Activated T-cell treated with anti-CD3 and anti-CD28 coated beads for 24 hours (primary cell): Measurements from ENCODE around the gene KCNA3.

Experiments
- DNase-seq: peaks from one replicate; pipeline ENCODE4 v3.0.0-alpha.2; 2020; ENCODE audit warnings: low read depth

The KCNA3 gene

GRCh38 chr1:110674337-110675059 lies at the start of gene KCNA3:
Gene KCNA3 (minus strand): TSS chr1:110674940. CDS start chr1:110674809, 131 bp downstream.
- peak; percentile 54 for DNase-seq

- DNase-seq = no peak
These were observed 48.1 kb upstream of the KCNA3 start for GRCh38 chr1:110722807-110723206.

GRCh38 chr1:110719908-110720307 lies 45.2 kb upstream of the KCNA3 start:
- no peak for DNase-seq

- DNase-seq = no peak
These were observed 43.7 kb upstream of the KCNA3 start for GRCh38 chr1:110718452-110718851.

- DNase-seq = no peak
These were observed 42.4 kb upstream of the KCNA3 start for GRCh38 chr1:110717179-110717578.

GRCh38 chr1:110714374-110714995 lies 39.7 kb upstream of the KCNA3 start:
- DNase-seq = no peak

- no peak for DNase-seq
These were observed 38.5 kb upstream of the KCNA3 start for GRCh38 chr1:110713221-110713620.

GRCh38 chr1:110710314-110710713 lies 35.6 kb upstream of the KCNA3 start:
- no peak for DNase-seq

- DNase-seq = no peak
These were observed 34.3 kb upstream of the KCNA3 start for GRCh38 chr1:110708974-110709440.

- no peak for DNase-seq
These were observed 32.5 kb upstream of the KCNA3 start for GRCh38 chr1:110707232-110707631.

GRCh38 chr1:110706621-110707020 lies 31.9 kb upstream of the KCNA3 start:
- no peak for DNase-seq

- DNase-seq = no peak
These were observed 27.5 kb upstream of the KCNA3 start for GRCh38 chr1:110702260-110702659.

- DNase-seq = no peak
These were observed 26.0 kb upstream of the KCNA3 start for GRCh38 chr1:110700767-110701166.

GRCh38 chr1:110697606-110698005 lies 22.9 kb upstream of the KCNA3 start:
- no peak for DNase-seq

- no peak for DNase-seq
These were observed 22.1 kb upstream of the KCNA3 start for GRCh38 chr1:110696818-110697217.

GRCh38 chr1:110690709-110691365 lies 16.1 kb upstream of the KCNA3 start:
- DNase-seq = no peak

- no peak for DNase-seq
These were observed 15.1 kb upstream of the KCNA3 start for GRCh38 chr1:110689868-110690267.

GRCh38 chr1:110688514-110688913 lies 13.8 kb upstream of the KCNA3 start:
- no peak for DNase-seq

GRCh38 chr1:110687250-110687649 lies 12.5 kb upstream of the KCNA3 start:
- no peak for DNase-seq

GRCh38 chr1:110686188-110686587 lies 11.4 kb upstream of the KCNA3 start:
- no peak for DNase-seq

GRCh38 chr1:110684491-110684890 lies 9.8 kb upstream of the KCNA3 start:
- DNase-seq = no peak

- no peak for DNase-seq
These were observed 8.2 kb upstream of the KCNA3 start for GRCh38 chr1:110682898-110683297.
